ENCODE measurements around the gene NSRP1. TPM values are rescaled to one million over a fixed set of nuclear protein-coding genes. Genes with fewer than 3 reads are reported as not detected.

Gene NSRP1
- polyA plus RNA-seq, 1 donor (not counting 4 experiments of a cell fraction or from before 2014, with no cell fraction given) = 12.7 TPM

DNA sequence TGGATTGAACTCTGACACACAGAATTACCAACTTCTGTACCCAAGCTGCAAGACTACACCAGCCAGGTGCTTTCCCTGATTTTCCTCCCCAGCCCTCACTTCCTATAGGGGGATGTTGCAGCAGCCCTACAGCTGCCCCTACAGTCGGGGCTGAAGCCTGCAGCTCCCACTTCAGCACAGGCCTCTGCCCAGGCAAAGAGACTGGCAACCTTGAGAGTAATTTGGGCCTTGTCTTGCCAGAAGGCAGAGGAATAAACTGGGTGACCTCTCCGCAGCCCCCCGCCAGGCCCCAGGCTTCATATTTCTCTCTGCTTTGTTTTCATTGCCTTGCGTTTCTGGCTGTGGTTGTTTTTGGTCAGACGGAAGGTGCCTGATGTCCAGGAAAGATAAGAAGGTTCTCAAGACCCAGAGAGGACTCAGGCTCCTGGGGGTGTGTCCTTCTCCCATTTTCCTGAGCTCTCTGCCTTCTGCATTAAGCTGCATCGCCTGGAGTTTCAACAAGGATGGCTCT, 86.9 kb downstream of the NSRP1 start:
- H3K9me3 ChIP-seq (ENCODE audit: control insufficient read depth, low read depth, low read length) = no peaks in the 10 kb centered on the region
- no peak for DNase-seq (ENCODE audit: low read depth, low spot score)
- H3K4me3 ChIP-seq (ENCODE audit: control insufficient read depth in 2 of 3, extremely low read depth in 1 of 3, insufficient read depth in 2 of 3, low read depth in 1 of 3, low read length in 3 of 3) = no peak overlapping the region
- no peak for TF ChIP-seq EZH2 (IDR thresholded peaks at IDR 0.05; ENCODE audit: low read length)
- TF ChIP-seq, protein P1, sequence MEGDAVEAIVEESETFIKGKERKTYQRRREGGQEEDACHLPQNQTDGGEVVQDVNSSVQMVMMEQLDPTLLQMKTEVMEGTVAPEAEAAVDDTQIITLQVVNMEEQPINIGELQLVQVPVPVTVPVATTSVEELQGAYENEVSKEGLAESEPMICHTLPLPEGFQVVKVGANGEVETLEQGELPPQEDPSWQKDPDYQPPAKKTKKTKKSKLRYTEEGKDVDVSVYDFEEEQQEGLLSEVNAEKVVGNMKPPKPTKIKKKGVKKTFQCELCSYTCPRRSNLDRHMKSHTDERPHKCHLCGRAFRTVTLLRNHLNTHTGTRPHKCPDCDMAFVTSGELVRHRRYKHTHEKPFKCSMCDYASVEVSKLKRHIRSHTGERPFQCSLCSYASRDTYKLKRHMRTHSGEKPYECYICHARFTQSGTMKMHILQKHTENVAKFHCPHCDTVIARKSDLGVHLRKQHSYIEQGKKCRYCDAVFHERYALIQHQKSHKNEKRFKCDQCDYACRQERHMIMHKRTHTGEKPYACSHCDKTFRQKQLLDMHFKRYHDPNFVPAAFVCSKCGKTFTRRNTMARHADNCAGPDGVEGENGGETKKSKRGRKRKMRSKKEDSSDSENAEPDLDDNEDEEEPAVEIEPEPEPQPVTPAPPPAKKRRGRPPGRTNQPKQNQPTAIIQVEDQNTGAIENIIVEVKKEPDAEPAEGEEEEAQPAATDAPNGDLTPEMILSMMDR (optimal IDR thresholded peaks at IDR 0.05 in 1 of 3, IDR thresholded peaks at IDR 0.05 in 1 of 3, conservative IDR thresholded peaks at IDR 0.05 in 1 of 3; ENCODE audit: extremely low read depth in 1 of 3, insufficient read depth in 2 of 3, low read length in 3 of 3) = no peak
- H3K9ac ChIP-seq (ENCODE audit: control insufficient read depth, extremely low read depth, insufficient read depth, low read length) = no peak overlapping the region
- no peak overlapping the region for H2AFZ ChIP-seq (ENCODE audit: control insufficient read depth, low read length)
- H3K4me2 ChIP-seq (ENCODE audit: control insufficient read depth, extremely low read depth, insufficient read depth, low read depth, low read length) = no peak overlapping the region
- no peaks in the 10 kb centered on the region for H3K36me3 ChIP-seq (ENCODE audit: control insufficient read depth in 2 of 2, extremely low read depth in 1 of 2, insufficient read depth in 2 of 2, low read length in 2 of 2)
- H3K27ac ChIP-seq (ENCODE audit: control insufficient read depth, insufficient read depth, low read length) = no peak overlapping the region
- no peaks in the 10 kb centered on the region for H4K20me1 ChIP-seq (ENCODE audit: control insufficient read depth, extremely low read depth, insufficient read depth, low read length)
- peaks cover 27% of the 10 kb centered on the region for H3K27me3 ChIP-seq (ENCODE audit: control insufficient read depth, extremely low read depth, insufficient read depth, low read length)
- dilution Hi-C loops (cut with MboI; ENCODE audit: extremely low pct_ligation_motif_present, low sequenced_read_pairs) = no loop called here
- H3K79me2 ChIP-seq (ENCODE audit: control insufficient read depth, insufficient read depth, low read length) = no peaks in the 10 kb centered on the region
- no peak for FAIRE-seq
- H3K9me1 ChIP-seq (ENCODE audit: control insufficient read depth, extremely low read depth, insufficient read depth, low read length) = no peaks in the 10 kb centered on the region
- no peaks in the 10 kb centered on the region for H3K4me1 ChIP-seq (ENCODE audit: control insufficient read depth, extremely low read depth, insufficient read depth, low read length)

DNA sequence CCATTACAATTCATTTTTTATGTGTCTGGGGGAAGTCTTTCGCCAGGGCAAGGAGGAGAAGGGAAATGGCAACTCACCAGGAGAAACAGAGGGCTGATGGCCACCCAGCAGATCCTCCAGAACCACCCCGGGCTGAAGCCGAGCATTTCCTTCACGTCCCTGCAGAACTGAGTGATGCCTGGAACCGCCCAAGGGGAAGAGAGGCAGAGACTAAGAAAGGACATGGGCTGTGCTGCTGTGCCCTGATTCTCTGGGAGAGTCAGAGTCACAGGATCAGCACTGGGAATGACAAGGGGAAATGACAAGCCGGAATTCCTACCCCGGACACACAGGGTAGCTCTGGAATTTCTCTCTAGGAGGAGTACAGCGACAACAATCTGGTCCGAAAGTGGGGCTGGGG, 91.0 kb downstream of the NSRP1 start:
- dilution Hi-C loops (cut with MboI; ENCODE audit: extremely low pct_ligation_motif_present, low sequenced_read_pairs) = no loop called here
- no peak overlapping the region for H2AFZ ChIP-seq (ENCODE audit: control insufficient read depth, low read length)
- H3K4me1 ChIP-seq (ENCODE audit: control insufficient read depth, extremely low read depth, insufficient read depth, low read length) = no peaks in the 10 kb centered on the region
- DNase-seq (ENCODE audit: low read depth, low spot score) = no peak
- no peaks in the 10 kb centered on the region for H3K36me3 ChIP-seq (ENCODE audit: control insufficient read depth in 2 of 2, extremely low read depth in 1 of 2, insufficient read depth in 2 of 2, low read length in 2 of 2)
- H3K27me3 ChIP-seq (ENCODE audit: control insufficient read depth, extremely low read depth, insufficient read depth, low read length) = peaks cover 47% of the 10 kb centered on the region
- H3K27ac ChIP-seq (ENCODE audit: control insufficient read depth, insufficient read depth, low read length) = no peak overlapping the region
- H3K4me3 ChIP-seq (ENCODE audit: control insufficient read depth in 2 of 3, extremely low read depth in 1 of 3, insufficient read depth in 2 of 3, low read depth in 1 of 3, low read length in 3 of 3) = no peak overlapping the region
- no peaks in the 10 kb centered on the region for H4K20me1 ChIP-seq (ENCODE audit: control insufficient read depth, extremely low read depth, insufficient read depth, low read length)
- H3K9ac ChIP-seq (ENCODE audit: control insufficient read depth, extremely low read depth, insufficient read depth, low read length) = no peak overlapping the region
- no peaks in the 10 kb centered on the region for H3K79me2 ChIP-seq (ENCODE audit: control insufficient read depth, insufficient read depth, low read length)
- no peak for FAIRE-seq
- no peaks in the 10 kb centered on the region for H3K9me3 ChIP-seq (ENCODE audit: control insufficient read depth, low read depth, low read length)
- TF ChIP-seq, protein P1 (optimal IDR thresholded peaks at IDR 0.05 in 1 of 3, IDR thresholded peaks at IDR 0.05 in 1 of 3, conservative IDR thresholded peaks at IDR 0.05 in 1 of 3; ENCODE audit: extremely low read depth in 1 of 3, insufficient read depth in 2 of 3, low read length in 3 of 3) = no peak
- no peak for TF ChIP-seq EZH2 (IDR thresholded peaks at IDR 0.05; ENCODE audit: low read length)
- no peaks in the 10 kb centered on the region for H3K9me1 ChIP-seq (ENCODE audit: control insufficient read depth, extremely low read depth, insufficient read depth, low read length)
- H3K4me2 ChIP-seq (ENCODE audit: control insufficient read depth, extremely low read depth, insufficient read depth, low read depth, low read length) = no peak overlapping the region

Measured in keratinocyte (primary cell).